Mesenchymal stem cell (in vitro differentiated cells and primary cell): ENCODE data around the gene ELMO1.

Experiments used
- DNase-seq: peaks from one replicate; pipeline ENCODE4 v3.0.0-alpha.2; 2013
- H2AFZ ChIP-seq: one replicate; pipeline ENCODE4 v1.6.1; 2013; ENCODE audit warnings: low read depth, mild to moderate bottlenecking, control low read depth, inconsistent platforms, low read length, moderate library complexity
- H2AK5ac ChIP-seq: 2 replicates; pipeline ENCODE4 v1.6.1; 2013; ENCODE audit warnings: low read length, moderate library complexity, mild to moderate bottlenecking, inconsistent platforms; ENCODE audit not compliant: severe bottlenecking
- H2BK120ac ChIP-seq: one replicate; pipeline ENCODE4 v1.6.1; 2013; ENCODE audit warnings: low read depth, mild to moderate bottlenecking, inconsistent platforms, low read length, moderate library complexity
- H2BK12ac ChIP-seq, 2 experiments: one replicate each; pipeline ENCODE4 v1.6.1; 2013; ENCODE audit warnings: inconsistent platforms in 2 of 2, low read length in 2 of 2, mild to moderate bottlenecking in 2 of 2, moderate library complexity in 2 of 2, control low read depth in 1 of 2
- H2BK15ac ChIP-seq: one replicate; pipeline ENCODE4 v1.6.1; 2013; ENCODE audit warnings: mild to moderate bottlenecking, low read depth, inconsistent platforms; ENCODE audit not compliant: poor library complexity, severe bottlenecking
- H2BK5ac ChIP-seq: 2 replicates; pipeline ENCODE4 v1.6.1; 2013; ENCODE audit warnings: low read depth, mild to moderate bottlenecking, low read length, control low read depth, inconsistent platforms; ENCODE audit not compliant: poor library complexity, severe bottlenecking
- H3K14ac ChIP-seq, 2 experiments: one replicate each; pipeline ENCODE4 v1.6.1; 2013; ENCODE audit warnings: inconsistent platforms in 2 of 2, low read length in 2 of 2, control low read depth in 1 of 2, mild to moderate bottlenecking in 1 of 2, moderate library complexity in 1 of 2
- H3K18ac ChIP-seq, 2 experiments: one replicate each; pipeline ENCODE4 v1.6.1; 2013; ENCODE audit warnings: inconsistent platforms in 2 of 2, low read length in 2 of 2, control low read depth in 1 of 2, low read depth in 1 of 2, mild to moderate bottlenecking in 1 of 2
- H3K23ac ChIP-seq, 2 experiments: one replicate each; pipeline ENCODE4 v1.6.1; 2013; ENCODE audit warnings: inconsistent platforms in 2 of 2, low read length in 2 of 2, mild to moderate bottlenecking in 2 of 2, moderate library complexity in 2 of 2, control low read depth in 1 of 2
- H3K27ac ChIP-seq: 2 replicates; pipeline ENCODE4 v1.5.1; 2013; ENCODE audit warnings: mild to moderate bottlenecking, moderate library complexity, low read length, control low read depth, inconsistent platforms; ENCODE audit not compliant: poor library complexity, severe bottlenecking
- H3K27me3 ChIP-seq, 2 experiments: 2 replicates each; pipeline versions ENCODE4 v1.6.1 to v1.7.0; 2013; ENCODE audit warnings: low read length in 2 of 2, mild to moderate bottlenecking in 2 of 2, moderate library complexity in 2 of 2, control low read depth in 1 of 2, inconsistent platforms in 1 of 2; ENCODE audit not compliant: control insufficient read depth in 1 of 2, insufficient read depth in 1 of 2
- H3K36me3 ChIP-seq, 2 experiments: 2 replicates each; pipeline versions ENCODE4 v1.6.1 to v1.7.0; 2013; ENCODE audit warnings: low read length in 2 of 2, control low read depth in 1 of 2, inconsistent platforms in 1 of 2, low read depth in 1 of 2, mild to moderate bottlenecking in 1 of 2; ENCODE audit not compliant: insufficient read depth in 2 of 2, control insufficient read depth in 1 of 2
- H3K4ac ChIP-seq, 2 experiments: one replicate each; pipeline ENCODE4 v1.6.1; 2013; ENCODE audit warnings: inconsistent platforms in 2 of 2, low read length in 2 of 2, mild to moderate bottlenecking in 2 of 2, moderate library complexity in 2 of 2, control low read depth in 1 of 2, low read depth in 1 of 2
- H3K4me1 ChIP-seq: 2 replicates; pipeline ENCODE4 v1.6.1; 2013; ENCODE audit warnings: low read depth, low read length, control low read depth; ENCODE audit not compliant: control insufficient read depth, insufficient read depth
- H3K4me2 ChIP-seq: 2 replicates; pipeline ENCODE4 v1.6.1; 2013; ENCODE audit warnings: low read length, mild to moderate bottlenecking, inconsistent platforms; ENCODE audit not compliant: poor library complexity, severe bottlenecking
- H3K4me3 ChIP-seq, 2 experiments: 2 replicates each; pipeline versions ENCODE4 v1.5.1 to v1.7.0; 2013; ENCODE audit warnings: low read length in 2 of 2, mild to moderate bottlenecking in 2 of 2, control low read depth in 1 of 2, low read depth in 1 of 2; ENCODE audit not compliant: insufficient read depth in 1 of 2
- H3K79me1 ChIP-seq: replicated peaks from 2 replicates; pipeline ENCODE4 v1.6.1; 2013; ENCODE audit warnings: mild to moderate bottlenecking, control low read depth, low read length, inconsistent platforms; ENCODE audit not compliant: poor library complexity, severe bottlenecking
- H3K9ac ChIP-seq: 2 replicates; pipeline ENCODE4 v1.7.0; 2013; ENCODE audit warnings: mild to moderate bottlenecking, low read length, moderate library complexity
- H3K9me3 ChIP-seq: 2 replicates; pipeline ENCODE4 v1.7.0; 2013; ENCODE audit warnings: mild to moderate bottlenecking, low read length; ENCODE audit not compliant: control insufficient read depth
- H4K8ac ChIP-seq: one replicate; pipeline ENCODE4 v1.6.1; 2013; ENCODE audit warnings: inconsistent platforms, mild to moderate bottlenecking, low read length, moderate library complexity
- H4K91ac ChIP-seq: one replicate; pipeline ENCODE4 v1.6.1; 2013; ENCODE audit warnings: mild to moderate bottlenecking, low read length, inconsistent platforms
- WGBS: methylation state at CpG from one replicate; pipeline ENCODE4 v1.1.7; 2013; ENCODE audit warnings: mixed read lengths; 5-methylcytosine and 5-hydroxymethylcytosine counted together

Gene ELMO1

GRCh38 chr7:37160656-37161055 lies 288.0 kb downstream of the ELMO1 start:
- DNase-seq, result no peak
- Histone ChIP-seq H3K9ac (no peak overlapping the region), H2BK5ac (no peak overlapping the region), H3K9me3 (no peaks in the 10 kb centered on the region), H2AFZ (no peak overlapping the region), H3K4me3 (no peak overlapping the region), H2BK15ac (no peak overlapping the region), H3K14ac (no peak overlapping the region), H3K4ac (no peak overlapping the region), H3K18ac (peak overlapping the region in 1 of 2 experiments; percentile 24), H4K91ac (no peak overlapping the region), H3K27ac (no peak overlapping the region), H2AK5ac (no peak overlapping the region), H3K27me3 (no peaks in the 10 kb centered on the region), H3K4me2 (no peak overlapping the region), H2BK12ac (no peak overlapping the region), H3K79me1 (no peaks in the 10 kb centered on the region), H3K4me1 (no peaks in the 10 kb centered on the region), H3K36me3 (no peaks in the 10 kb centered on the region), H3K23ac (no peak overlapping the region), H2BK120ac (no peak overlapping the region), H4K8ac (no peak overlapping the region)
- 65% methylated on average over 2 of the region's 2 CpGs for WGBS

GRCh38 chr7:37153376-37153775 lies 295.3 kb downstream of the ELMO1 start:
- Histone ChIP-seq H3K9me3 (no peaks in the 10 kb centered on the region), H3K4me3 (no peak overlapping the region)
- no peak for DNase-seq

GRCh38 chr7:37151741-37152413 lies 296.8 kb downstream of the ELMO1 start:
- Histone ChIP-seq H3K18ac (no peak overlapping the region), H3K4ac (no peak overlapping the region), H3K9me3 (no peaks in the 10 kb centered on the region), H3K36me3 (no peaks in the 10 kb centered on the region), H3K4me2 (no peak overlapping the region), H3K4me1 (no peaks in the 10 kb centered on the region), H3K4me3 (no peak overlapping the region), H3K79me1 (no peaks in the 10 kb centered on the region), H3K27ac (no peak overlapping the region), H2BK15ac (no peak overlapping the region), H2AFZ (no peak overlapping the region), H3K23ac (no peak overlapping the region), H2AK5ac (no peak overlapping the region), H2BK12ac (no peak overlapping the region), H4K91ac (no peak overlapping the region), H4K8ac (no peak overlapping the region), H3K9ac (no peak overlapping the region), H2BK120ac (no peak overlapping the region), H2BK5ac (no peak overlapping the region), H3K14ac (no peak overlapping the region), H3K27me3 (no peaks in the 10 kb centered on the region)
- no peak for DNase-seq
- 94% methylated on average over 7 of the region's 7 CpGs for WGBS

More at GRCh38 chr7:37153376-37153775, 295.3 kb downstream of the ELMO1 start:
- 86% methylated on average over 6 of the region's 6 CpGs for WGBS
- H2BK12ac ChIP-seq, result no peak overlapping the region
- no peak overlapping the region for H2BK120ac ChIP-seq
- H2AFZ ChIP-seq, result no peak overlapping the region
- H3K4me1 ChIP-seq, result no peaks in the 10 kb centered on the region
- no peak overlapping the region for H3K14ac ChIP-seq
- no peak overlapping the region for H2AK5ac ChIP-seq
- H3K4ac ChIP-seq, result no peak overlapping the region
- no peak overlapping the region for H4K8ac ChIP-seq
- H2BK15ac ChIP-seq, result no peak overlapping the region
- H3K9ac ChIP-seq, result no peak overlapping the region
- no peaks in the 10 kb centered on the region for H3K36me3 ChIP-seq
- H2BK5ac ChIP-seq, result no peak overlapping the region
- no peak overlapping the region for H3K27ac ChIP-seq
- no peaks in the 10 kb centered on the region for H3K27me3 ChIP-seq
- no peak overlapping the region for H3K23ac ChIP-seq
- H3K4me2 ChIP-seq, result no peak overlapping the region
- no peak overlapping the region for H4K91ac ChIP-seq
- H3K79me1 ChIP-seq, result no peaks in the 10 kb centered on the region
- H3K18ac ChIP-seq, result no peak overlapping the region

- Histone ChIP-seq H3K4ac (no peak overlapping the region), H3K18ac (no peak overlapping the region), H4K91ac (no peak overlapping the region), H3K4me3 (no peak overlapping the region), H3K27ac (no peak overlapping the region), H3K9me3 (no peaks in the 10 kb centered on the region), H3K27me3 (no peaks in the 10 kb centered on the region), H3K79me1 (no peaks in the 10 kb centered on the region), H2BK12ac (no peak overlapping the region), H3K14ac (no peak overlapping the region), H2AK5ac (no peak overlapping the region), H3K36me3 (no peaks in the 10 kb centered on the region), H3K9ac (no peak overlapping the region), H3K4me1 (no peaks in the 10 kb centered on the region), H2BK120ac (no peak overlapping the region), H2AFZ (no peak overlapping the region), H2BK15ac (no peak overlapping the region), H4K8ac (no peak overlapping the region), H2BK5ac (no peak overlapping the region), H3K4me2 (no peak overlapping the region), H3K23ac (no peak overlapping the region)
- DNase-seq, result no peak
- 97% methylated on average over 4 of the region's 4 CpGs for WGBS
Observed at GRCh38 chr7:37150856-37151255, 297.8 kb downstream of the ELMO1 start.
